VCaP (cell line): ENCODE results near the gene DENND4B.
"Not testable (repeated sequence)": the region's sequence is repeated elsewhere in the genome, so short reads cannot be mapped to it uniquely, and the experiment has no call there.

ENCODE experiments used
- H3K27ac ChIP-seq: fragments of 450-650 bp; 2 replicates; pipeline ENCODE4 v1.5.1; 2017
- TF ChIP-seq, protein P1 (sequence below): fragments of 450-650 bp; conservative IDR thresholded peaks from 2 replicates; pipeline ENCODE4 v1.5.1; 2017; ENCODE audit warnings: mild to moderate bottlenecking, moderate library complexity

Gene DENND4B

DNA sequence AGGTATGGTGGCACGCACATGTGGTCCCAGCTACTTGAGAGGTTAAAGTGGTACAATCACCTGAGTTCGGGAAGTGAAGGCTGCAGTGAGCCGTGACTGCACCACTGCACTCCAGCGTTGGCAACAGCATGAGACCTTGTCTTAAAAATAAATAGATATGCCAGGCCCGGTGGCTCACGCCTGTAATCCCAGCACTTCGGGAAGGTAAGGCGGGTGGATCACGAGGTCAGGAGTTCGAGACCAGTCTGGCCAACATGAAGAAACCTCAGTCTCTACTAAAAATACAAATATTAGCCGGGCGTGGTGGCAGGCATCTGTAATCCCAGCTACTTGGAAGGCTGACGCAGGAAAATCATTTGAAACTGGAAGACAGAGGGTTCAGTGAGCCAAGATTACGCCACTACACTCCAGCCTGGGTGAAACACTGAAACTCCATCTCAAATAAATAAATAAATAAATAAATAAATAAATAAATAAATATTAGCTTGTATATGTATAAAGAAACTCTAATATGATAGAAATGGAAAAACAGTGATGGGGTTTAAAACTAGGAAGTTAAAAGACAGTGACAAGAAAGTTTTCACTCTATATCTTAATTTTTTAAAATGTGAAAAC is 42.6 kb downstream of the DENND4B start:
- TF ChIP-seq, protein P1, sequence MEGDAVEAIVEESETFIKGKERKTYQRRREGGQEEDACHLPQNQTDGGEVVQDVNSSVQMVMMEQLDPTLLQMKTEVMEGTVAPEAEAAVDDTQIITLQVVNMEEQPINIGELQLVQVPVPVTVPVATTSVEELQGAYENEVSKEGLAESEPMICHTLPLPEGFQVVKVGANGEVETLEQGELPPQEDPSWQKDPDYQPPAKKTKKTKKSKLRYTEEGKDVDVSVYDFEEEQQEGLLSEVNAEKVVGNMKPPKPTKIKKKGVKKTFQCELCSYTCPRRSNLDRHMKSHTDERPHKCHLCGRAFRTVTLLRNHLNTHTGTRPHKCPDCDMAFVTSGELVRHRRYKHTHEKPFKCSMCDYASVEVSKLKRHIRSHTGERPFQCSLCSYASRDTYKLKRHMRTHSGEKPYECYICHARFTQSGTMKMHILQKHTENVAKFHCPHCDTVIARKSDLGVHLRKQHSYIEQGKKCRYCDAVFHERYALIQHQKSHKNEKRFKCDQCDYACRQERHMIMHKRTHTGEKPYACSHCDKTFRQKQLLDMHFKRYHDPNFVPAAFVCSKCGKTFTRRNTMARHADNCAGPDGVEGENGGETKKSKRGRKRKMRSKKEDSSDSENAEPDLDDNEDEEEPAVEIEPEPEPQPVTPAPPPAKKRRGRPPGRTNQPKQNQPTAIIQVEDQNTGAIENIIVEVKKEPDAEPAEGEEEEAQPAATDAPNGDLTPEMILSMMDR = no peak
- H3K27ac ChIP-seq = no peak overlapping the region

- no peak overlapping the region for H3K27ac ChIP-seq
- TF ChIP-seq, protein P1 = no peak
Observed at GRCh38 chr1:153899509-153899908, 47.0 kb downstream of the DENND4B start.

DNA sequence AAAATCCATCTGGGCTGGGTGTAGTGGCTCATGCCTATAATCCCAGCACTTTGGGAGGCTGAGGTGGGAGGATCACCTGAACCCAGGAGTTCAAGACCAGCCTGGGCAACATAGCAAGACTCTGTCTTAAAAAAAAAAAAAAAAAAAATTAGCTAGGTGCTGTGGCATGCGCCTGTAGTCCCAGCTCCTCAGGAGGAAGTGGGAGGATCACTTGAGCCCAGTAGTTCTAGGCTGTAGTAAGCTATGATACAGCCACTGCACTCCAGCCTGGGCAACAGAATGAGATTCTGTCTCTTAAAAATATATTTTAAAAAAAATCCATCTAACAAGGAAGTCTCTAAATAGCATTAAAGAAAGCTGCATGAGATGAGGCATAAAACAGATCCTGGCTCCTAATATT is 50.7 kb downstream of the DENND4B start:
- not testable (repeated sequence) for H3K27ac ChIP-seq

GRCh38 chr1:153891042-153891441 is 55.5 kb downstream of the DENND4B start:
- not testable (repeated sequence) for H3K27ac ChIP-seq

DNA sequence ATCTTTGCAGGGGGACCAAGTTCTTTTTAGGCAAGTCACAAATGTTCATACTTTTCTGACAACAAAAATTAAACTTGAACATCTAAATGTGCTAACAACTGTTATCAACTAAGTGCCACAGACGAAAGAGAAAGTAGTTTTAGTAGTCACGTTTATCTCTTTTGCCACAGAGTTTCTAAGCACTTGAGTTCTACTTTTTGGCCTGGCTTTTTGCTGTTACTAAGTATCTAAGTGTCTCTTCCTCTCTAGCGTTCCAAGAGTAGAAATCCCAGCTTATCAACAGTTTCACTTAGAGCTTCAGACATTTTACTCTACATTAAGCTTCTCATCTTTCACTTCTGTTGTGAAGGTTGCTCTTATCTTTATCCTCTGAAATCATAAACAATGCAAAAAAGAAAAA is 58.0 kb downstream of the DENND4B start:
- TF ChIP-seq, protein P1 = no peak

DNA sequence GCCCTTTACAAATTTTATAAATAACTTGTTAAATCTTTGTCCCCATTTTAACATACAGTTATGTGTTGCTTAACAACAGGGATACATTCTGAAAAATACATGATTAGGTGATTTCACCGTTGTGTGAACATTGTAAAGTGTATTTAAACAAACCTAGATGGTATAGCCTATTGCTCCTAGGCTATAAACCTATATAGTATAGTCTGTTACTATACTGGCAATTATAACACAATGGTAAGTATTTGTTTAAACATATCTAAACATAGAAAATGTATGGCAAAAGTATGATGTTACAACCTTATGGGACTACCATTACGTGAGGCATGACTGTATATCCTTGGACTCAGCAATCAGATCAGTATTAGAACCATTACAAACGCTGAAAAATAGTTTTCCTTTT is 60.4 kb downstream of the DENND4B start:
- TF ChIP-seq, protein P1 = no peak
- H3K27ac ChIP-seq = no peak overlapping the region

More for the DNA sequence above, 58.0 kb downstream of the DENND4B start:
- no peak overlapping the region for H3K27ac ChIP-seq

DNA sequence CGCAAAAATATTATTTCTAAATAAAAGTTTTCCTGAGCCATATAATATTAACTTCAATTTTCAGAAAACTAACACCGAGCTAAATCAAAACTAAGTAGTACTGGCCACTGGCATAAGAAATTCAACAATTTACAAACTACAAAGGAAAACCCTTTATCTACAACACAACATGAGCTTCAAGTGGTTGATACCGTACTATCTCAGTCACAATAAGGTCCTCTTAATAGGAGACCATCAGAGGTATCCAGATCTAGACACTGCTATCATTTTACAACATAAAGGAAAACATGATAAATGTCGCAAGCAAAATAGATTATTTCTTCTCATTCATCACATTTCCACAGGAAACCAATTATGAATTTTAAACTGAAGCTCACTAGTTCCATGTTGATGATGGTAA is 63.3 kb downstream of the DENND4B start:
- TF ChIP-seq, protein P1 = no peak
- H3K27ac ChIP-seq = peak overlapping the region; percentile 91

DNA sequence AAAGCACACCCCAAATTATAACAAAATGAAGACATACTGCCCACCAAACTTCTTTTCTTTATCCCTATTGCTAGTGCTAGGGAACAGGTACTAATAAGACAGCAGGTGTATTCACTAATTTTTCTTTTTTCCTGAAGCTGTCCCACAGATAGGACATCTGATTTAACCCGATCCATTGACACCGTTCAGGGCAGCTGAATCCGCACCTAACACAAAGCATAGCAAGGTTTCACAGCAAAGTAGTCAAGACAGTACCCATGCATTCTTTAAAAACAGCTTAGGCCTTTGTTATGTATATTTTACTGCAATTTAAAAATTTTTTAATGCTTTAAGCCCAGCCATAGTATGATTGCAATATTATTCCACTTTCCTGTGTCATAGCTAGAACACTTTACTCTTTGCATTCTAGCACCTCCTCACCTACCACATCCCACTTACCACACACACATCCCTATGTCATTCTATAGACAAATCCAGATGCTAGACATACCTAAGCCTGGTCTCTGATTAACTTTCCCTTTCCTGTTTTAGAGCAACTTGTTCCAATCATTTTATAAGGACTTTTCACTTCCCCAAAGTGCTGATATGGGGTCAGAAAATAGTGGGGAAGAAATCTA is 64.1 kb downstream of the DENND4B start:
- TF ChIP-seq, protein P1 = no peak
- peak overlapping the region; percentile 91 for H3K27ac ChIP-seq

GRCh38 chr1:153881751-153882150 is 64.8 kb downstream of the DENND4B start:
- TF ChIP-seq, protein P1 = no peak
- peak overlapping the region; percentile 91 for H3K27ac ChIP-seq
